Glutamatergic neuron (in vitro differentiated cells): Measurements from ENCODE around the gene RFX2. TPM values are rescaled to one million over a fixed set of nuclear protein-coding genes. Genes with fewer than 3 reads are reported as not detected.

Source experiments
- total RNA-seq: library from RNA; stranded (reverse); fragmentation: NEBNext Ultra II Directional; extraction: Animal tissue kit (Norgen Biotek cat#: 25700); gene quantifications from one replicate; pipeline ENCODE4 v1.2.1, GENCODE V29; 2021; ENCODE audit not compliant: unreplicated experiment

RFX2 gene
- total RNA-seq, 1 donor from 2014 or later, result 4.3 TPM

Other genes starting within 250 kb of the RFX2 start
- gene FUT5, start 240.0 kb downstream of the RFX2 start, total RNA-seq, result 0.27 TPM
- 193 TPM for gene NDUFA11, start 206.7 kb downstream of the RFX2 start, total RNA-seq
- gene VMAC, start 205.6 kb downstream of the RFX2 start, total RNA-seq, result 7.5 TPM
- 9.9 TPM for gene CAPS, start 196.2 kb downstream of the RFX2 start, total RNA-seq
- gene RANBP3, start 132.4 kb downstream of the RFX2 start, total RNA-seq, result 92.1 TPM
- gene ACSBG2, start 25.2 kb upstream of the RFX2 start, total RNA-seq, result not detected
- 52.9 TPM for gene MLLT1, start 169.5 kb upstream of the RFX2 start, total RNA-seq
- gene ACER1, start 223.1 kb upstream of the RFX2 start, total RNA-seq, result not detected